ENCODE results near the gene TUBGCP2. TPM values are rescaled to one million over a fixed set of nuclear protein-coding genes. Genes with fewer than 3 reads are reported as not detected.
A peak's percentile ranks its signal among the peaks of the same experiment; 100 is the strongest.

The TUBGCP2 gene
- total RNA-seq, 1 donor from 2014 or later, result 50.7 TPM

- TF ChIP-seq CTCF (IDR thresholded peaks at IDR 0.05; ENCODE audit: unreplicated experiment), result no peak
- peaks cover 14% of the 10 kb centered on the region for H3K27me3 Mint-ChIP-seq (ENCODE audit: unreplicated experiment)
- DNase-seq (ENCODE audit: low spot score), result peak; percentile 97
- no peaks in the 10 kb centered on the region for H3K9me3 Mint-ChIP-seq (ENCODE audit: unreplicated experiment)
- peak overlapping the region; percentile 48 for H3K27ac Mint-ChIP-seq (ENCODE audit: unreplicated experiment)
- H3K4me1 Mint-ChIP-seq (ENCODE audit: unreplicated experiment), result peaks cover 13% of the 10 kb centered on the region
- peak overlapping the region; percentile 74 for H3K4me3 Mint-ChIP-seq (ENCODE audit: unreplicated experiment)
- peaks cover 13% of the 10 kb centered on the region for H3K36me3 Mint-ChIP-seq (ENCODE audit: low read depth, unreplicated experiment)
These were observed 538 bp upstream of the TUBGCP2 start for GRCh38 chr10:133309100-133309719.

- Mint-ChIP-seq H3K4me3 (ENCODE audit: unreplicated experiment) (peak overlapping the region; percentile 95), H3K9me3 (ENCODE audit: unreplicated experiment) (no peaks in the 10 kb centered on the region), H3K27ac (ENCODE audit: unreplicated experiment) (peak overlapping the region; percentile 97), H3K36me3 (ENCODE audit: low read depth, unreplicated experiment) (peaks cover 13% of the 10 kb centered on the region), H3K27me3 (ENCODE audit: unreplicated experiment) (peaks cover 14% of the 10 kb centered on the region), H3K4me1 (ENCODE audit: unreplicated experiment) (peaks cover 13% of the 10 kb centered on the region)
- TF ChIP-seq CTCF (IDR thresholded peaks at IDR 0.05; ENCODE audit: unreplicated experiment), result peak; percentile 48
- DNase-seq (ENCODE audit: low spot score), result peak; percentile 69
These were observed 774 bp downstream of the TUBGCP2 start for GRCh38 chr10:133307776-133308420.

GRCh38 chr10:133306941-133307379 is 1.7 kb downstream of the TUBGCP2 start:
- H3K36me3 Mint-ChIP-seq (ENCODE audit: low read depth, unreplicated experiment), result peaks cover 13% of the 10 kb centered on the region
- peaks cover 13% of the 10 kb centered on the region for H3K4me1 Mint-ChIP-seq (ENCODE audit: unreplicated experiment)
- no peaks in the 10 kb centered on the region for H3K9me3 Mint-ChIP-seq (ENCODE audit: unreplicated experiment)
- DNase-seq (ENCODE audit: low spot score), result no peak
- peaks cover 12% of the 10 kb centered on the region for H3K27me3 Mint-ChIP-seq (ENCODE audit: unreplicated experiment)
- no peak overlapping the region for H3K27ac Mint-ChIP-seq (ENCODE audit: unreplicated experiment)
- no peak for TF ChIP-seq CTCF (IDR thresholded peaks at IDR 0.05; ENCODE audit: unreplicated experiment)
- peak overlapping the region; percentile 87 for H3K4me3 Mint-ChIP-seq (ENCODE audit: unreplicated experiment)

- no peak for TF ChIP-seq CTCF (IDR thresholded peaks at IDR 0.05; ENCODE audit: unreplicated experiment)
- Mint-ChIP-seq H3K27ac (ENCODE audit: unreplicated experiment) (no peak overlapping the region), H3K27me3 (ENCODE audit: unreplicated experiment) (peaks cover 12% of the 10 kb centered on the region), H3K4me1 (ENCODE audit: unreplicated experiment) (peaks cover 13% of the 10 kb centered on the region), H3K36me3 (ENCODE audit: low read depth, unreplicated experiment) (peaks cover 13% of the 10 kb centered on the region), H3K4me3 (ENCODE audit: unreplicated experiment) (no peak overlapping the region), H3K9me3 (ENCODE audit: unreplicated experiment) (no peaks in the 10 kb centered on the region)
- no peak for DNase-seq (ENCODE audit: low spot score)
These were observed 2.6 kb downstream of the TUBGCP2 start for GRCh38 chr10:133306097-133306476.

- H3K4me3 Mint-ChIP-seq (ENCODE audit: unreplicated experiment), result no peak overlapping the region
- DNase-seq (ENCODE audit: low spot score), result no peak
- H3K27ac Mint-ChIP-seq (ENCODE audit: unreplicated experiment), result no peak overlapping the region
- no peak for TF ChIP-seq CTCF (IDR thresholded peaks at IDR 0.05; ENCODE audit: unreplicated experiment)
- H3K9me3 Mint-ChIP-seq (ENCODE audit: unreplicated experiment), result no peaks in the 10 kb centered on the region
- peaks cover 18% of the 10 kb centered on the region for H3K36me3 Mint-ChIP-seq (ENCODE audit: low read depth, unreplicated experiment)
- peaks cover 12% of the 10 kb centered on the region for H3K4me1 Mint-ChIP-seq (ENCODE audit: unreplicated experiment)
- peaks cover 8% of the 10 kb centered on the region for H3K27me3 Mint-ChIP-seq (ENCODE audit: unreplicated experiment)
These were observed 5.5 kb downstream of the TUBGCP2 start for GRCh38 chr10:133303206-133303605.

Measured in endothelial cell (in vitro differentiated cells).